ENCODE measurements around the gene SMIM5. TPM values are rescaled to one million over a fixed set of nuclear protein-coding genes. Genes with fewer than 3 reads are reported as not detected.

The SMIM5 gene
- total RNA-seq, 4 donors from 2014 or later = 0.22 TPM; not detected in 3

GRCh38 chr17:75672011-75672410, 38.8 kb downstream of the SMIM5 start:
- H3K27ac ChIP-seq = no peak overlapping the region
- H3K4me1 ChIP-seq = peaks cover 15 to 17% of the 10 kb centered on the region in 2 donors
- no peaks in the 10 kb centered on the region for H3K27me3 ChIP-seq
- in situ Hi-C loops (cut with MboI; ENCODE audit: low sequenced_read_pairs in 4 of 4) (loop anchor here in 2 of 4 donors (5.0 kb wide), 2 partner anchors 75 to 80 kb away; no protein-coding TSS in a partner anchor), intact Hi-C loops (cut with DNase I; ENCODE audit: low total_unique reads) (no loop called here)
- no peak overlapping the region for H3K4me3 ChIP-seq
- no peak for ATAC-seq
- no peaks in the 10 kb centered on the region for H3K9me3 ChIP-seq
- DNase-seq = no peak
- TF ChIP-seq CTCF (IDR thresholded peaks at IDR 0.05 in 4 of 5, conservative IDR thresholded peaks at IDR 0.05 in 1 of 5) (no peak), POLR2A (IDR thresholded peaks at IDR 0.05) (no peak)
- peaks cover 2 to 36% of the 10 kb centered on the region in 2 donors for H3K36me3 ChIP-seq

GRCh38 chr17:75673487-75673886, 40.3 kb downstream of the SMIM5 start:
- in situ Hi-C loops (cut with MboI; ENCODE audit: low sequenced_read_pairs in 4 of 4) = loop anchor here in 2 of 4 donors (5.0 kb wide), 2 partner anchors 74 to 79 kb away; no protein-coding TSS in a partner anchor
- peaks cover 2 to 40% of the 10 kb centered on the region in 2 donors for H3K36me3 ChIP-seq
- TF ChIP-seq CTCF (IDR thresholded peaks at IDR 0.05 in 4 of 5, conservative IDR thresholded peaks at IDR 0.05 in 1 of 5) = no peak
- no peak for TF ChIP-seq POLR2A (IDR thresholded peaks at IDR 0.05)
- H3K27ac ChIP-seq = no peak overlapping the region
- no peaks in the 10 kb centered on the region for H3K27me3 ChIP-seq
- DNase-seq = no peak
- H3K9me3 ChIP-seq = no peaks in the 10 kb centered on the region
- intact Hi-C loops (cut with DNase I; ENCODE audit: low total_unique reads) = no loop called here
- no peak for ATAC-seq
- H3K4me3 ChIP-seq = no peak overlapping the region
- peaks cover 7 to 10% of the 10 kb centered on the region in 2 donors for H3K4me1 ChIP-seq

- in situ Hi-C loops (cut with MboI; ENCODE audit: low sequenced_read_pairs in 4 of 4) (loop anchor here in 2 of 4 donors (5.0 kb wide), 1 partner anchor 71 kb away; no protein-coding TSS in a partner anchor), intact Hi-C loops (cut with DNase I; ENCODE audit: low total_unique reads) (loop anchor here (1.0 kb wide), 1 partner anchor 71 kb away; no protein-coding TSS in a partner anchor)
Measured at GRCh38 chr17:75676461-75676860, 43.2 kb downstream of the SMIM5 start.

GRCh38 chr17:75679706-75680211, 46.5 kb downstream of the SMIM5 start:
- H3K36me3 ChIP-seq = peaks cover 0 to 7% of the 10 kb centered on the region in 2 donors
- H3K4me3 ChIP-seq = no peak overlapping the region
- peaks cover 12 to 17% of the 10 kb centered on the region in 2 donors for H3K4me1 ChIP-seq
- intact Hi-C loops (cut with DNase I; ENCODE audit: low total_unique reads) = no loop called here
- in situ Hi-C loops (cut with MboI; ENCODE audit: low sequenced_read_pairs in 4 of 4) = loop anchor here in 2 of 4 donors (5.0 kb wide), 1 partner anchor 68 kb away; no protein-coding TSS in a partner anchor
- H3K27me3 ChIP-seq = no peaks in the 10 kb centered on the region
- ATAC-seq (peak in 1 of 2 donors; percentile 45), DNase-seq (no peak)
- H3K27ac ChIP-seq = peak overlapping the region in 3 of 4 donors; percentile 25 to 67 (median 33)
- no peak for TF ChIP-seq POLR2A (IDR thresholded peaks at IDR 0.05)
- peak in 2 of 5 experiments; percentile 31 to 47 for TF ChIP-seq CTCF (IDR thresholded peaks at IDR 0.05 in 4 of 5, conservative IDR thresholded peaks at IDR 0.05 in 1 of 5)
- H3K9me3 ChIP-seq = no peaks in the 10 kb centered on the region

More at GRCh38 chr17:75676461-75676860, 43.2 kb downstream of the SMIM5 start:
- peaks cover 4 to 11% of the 10 kb centered on the region in 2 donors for H3K4me1 ChIP-seq
- no peak for ATAC-seq
- H3K9me3 ChIP-seq = no peaks in the 10 kb centered on the region
- no peak overlapping the region for H3K4me3 ChIP-seq
- peaks cover 2 to 20% of the 10 kb centered on the region in 2 donors for H3K36me3 ChIP-seq
- DNase-seq = no peak
- no peak for TF ChIP-seq CTCF (IDR thresholded peaks at IDR 0.05 in 4 of 5, conservative IDR thresholded peaks at IDR 0.05 in 1 of 5)
- no peak for TF ChIP-seq POLR2A (IDR thresholded peaks at IDR 0.05)
- no peak overlapping the region for H3K27ac ChIP-seq
- no peaks in the 10 kb centered on the region for H3K27me3 ChIP-seq

Measured in gastrocnemius medialis (tissue), 4 donors.